IPS-20b (cell line): ENCODE results near the gene SRCIN1.
"Not testable (repeated sequence)": the region's sequence is repeated elsewhere in the genome, so short reads cannot be mapped to it uniquely, and the experiment has no call there.

Experiments
- H3K27ac ChIP-seq: one replicate; pipeline ENCODE4 v1.5.1; 2013; ENCODE audit warnings: low read length
- H3K27me3 ChIP-seq: 2 replicates; pipeline ENCODE4 v1.6.1; 2013; ENCODE audit warnings: mild to moderate bottlenecking, low read length, inconsistent platforms; ENCODE audit not compliant: insufficient read depth
- H3K36me3 ChIP-seq: 2 replicates; pipeline ENCODE4 v1.6.1; 2013; ENCODE audit warnings: low read depth, mild to moderate bottlenecking, inconsistent platforms, low read length, moderate library complexity; ENCODE audit not compliant: insufficient read depth
- H3K4me1 ChIP-seq: 2 replicates; pipeline ENCODE4 v1.6.1; 2013; ENCODE audit warnings: mild to moderate bottlenecking, control low read depth, inconsistent platforms, low read length, moderate library complexity; ENCODE audit not compliant: insufficient read depth
- H3K4me3 ChIP-seq: 2 replicates; pipeline ENCODE4 v1.5.1; 2013; ENCODE audit warnings: mild to moderate bottlenecking, low read length, inconsistent platforms
- H3K9ac ChIP-seq: 2 replicates; pipeline ENCODE4 v1.6.1; 2013; ENCODE audit warnings: low read depth, mild to moderate bottlenecking, inconsistent platforms, low read length, moderate library complexity
- H3K9me3 ChIP-seq: 2 replicates; pipeline ENCODE4 v1.6.1; 2013; ENCODE audit warnings: mild to moderate bottlenecking, low read depth, low read length, inconsistent platforms; ENCODE audit not compliant: insufficient read depth

SRCIN1 gene

GRCh38 chr17:38626606-38627226 lies 21.0 kb upstream of the SRCIN1 start:
- H3K4me1 ChIP-seq, H3K27ac ChIP-seq, H3K36me3 ChIP-seq, H3K27me3 ChIP-seq, H3K9ac ChIP-seq, H3K4me3 ChIP-seq, H3K9me3 ChIP-seq: not testable (repeated sequence)

GRCh38 chr17:38625482-38625881 lies 19.7 kb upstream of the SRCIN1 start:
- no peak overlapping the region for H3K9ac ChIP-seq
- no peak overlapping the region for H3K27ac ChIP-seq
- H3K9me3 ChIP-seq = no peaks in the 10 kb centered on the region
- H3K4me1 ChIP-seq = no peaks in the 10 kb centered on the region
- no peaks in the 10 kb centered on the region for H3K36me3 ChIP-seq
- no peak overlapping the region for H3K4me3 ChIP-seq
- H3K27me3 ChIP-seq = no peaks in the 10 kb centered on the region

GRCh38 chr17:38624782-38625355 lies 19.1 kb upstream of the SRCIN1 start:
- H3K36me3 ChIP-seq, H3K9me3 ChIP-seq, H3K4me3 ChIP-seq, H3K9ac ChIP-seq, H3K4me1 ChIP-seq, H3K27ac ChIP-seq, H3K27me3 ChIP-seq: not testable (repeated sequence)

GRCh38 chr17:38621538-38621937 lies 15.8 kb upstream of the SRCIN1 start:
- Histone ChIP-seq H3K9ac (no peak overlapping the region), H3K27me3 (no peaks in the 10 kb centered on the region; the same call in 1 of the 2 replicates), H3K9me3 (no peaks in the 10 kb centered on the region), H3K4me3 (no peak overlapping the region), H3K4me1 (peaks cover 7% of the 10 kb centered on the region; the same call in 1 of the 2 replicates), H3K36me3 (no peaks in the 10 kb centered on the region), H3K27ac (no peak overlapping the region)

- no peak overlapping the region for H3K4me3 ChIP-seq
- H3K36me3 ChIP-seq = no peaks in the 10 kb centered on the region
- H3K9me3 ChIP-seq = no peaks in the 10 kb centered on the region
- H3K9ac ChIP-seq = no peak overlapping the region
- peaks cover 7% of the 10 kb centered on the region; the same call in 1 of the 2 replicates for H3K4me1 ChIP-seq
- H3K27ac ChIP-seq = no peak overlapping the region
- no peaks in the 10 kb centered on the region; the same call in 1 of the 2 replicates for H3K27me3 ChIP-seq
These were observed 15.0 kb upstream of the SRCIN1 start for GRCh38 chr17:38620551-38621277.

GRCh38 chr17:38619937-38620550 lies 14.3 kb upstream of the SRCIN1 start:
- no peaks in the 10 kb centered on the region for H3K36me3 ChIP-seq
- no peak overlapping the region for H3K9ac ChIP-seq
- no peaks in the 10 kb centered on the region for H3K9me3 ChIP-seq
- H3K4me3 ChIP-seq = no peak overlapping the region
- no peak overlapping the region for H3K27ac ChIP-seq
- H3K4me1 ChIP-seq = peaks cover 7% of the 10 kb centered on the region; the same call in 1 of the 2 replicates
- no peaks in the 10 kb centered on the region; the same call in 1 of the 2 replicates for H3K27me3 ChIP-seq

GRCh38 chr17:38619451-38619795 lies 13.7 kb upstream of the SRCIN1 start:
- H3K27me3 ChIP-seq = no peaks in the 10 kb centered on the region; the same call in 1 of the 2 replicates
- peaks cover 7% of the 10 kb centered on the region; the same call in 1 of the 2 replicates for H3K4me1 ChIP-seq
- no peaks in the 10 kb centered on the region for H3K9me3 ChIP-seq
- H3K27ac ChIP-seq = no peak overlapping the region
- H3K9ac ChIP-seq = no peak overlapping the region
- no peaks in the 10 kb centered on the region for H3K36me3 ChIP-seq
- no peak overlapping the region for H3K4me3 ChIP-seq

- H3K4me1 ChIP-seq = peaks cover 11% of the 10 kb centered on the region
- no peak overlapping the region for H3K9ac ChIP-seq
These were observed 12.4 kb upstream of the SRCIN1 start for GRCh38 chr17:38617967-38618760.

GRCh38 chr17:38617074-38617860 lies 11.5 kb upstream of the SRCIN1 start:
- H3K36me3 ChIP-seq = no peaks in the 10 kb centered on the region
- no peak overlapping the region for H3K27ac ChIP-seq
- H3K4me1 ChIP-seq = peaks cover 11% of the 10 kb centered on the region
- no peak overlapping the region for H3K9ac ChIP-seq
- no peaks in the 10 kb centered on the region for H3K9me3 ChIP-seq
- no peak overlapping the region for H3K4me3 ChIP-seq
- H3K27me3 ChIP-seq = no peaks in the 10 kb centered on the region; the same call in 1 of the 2 replicates

More at GRCh38 chr17:38617967-38618760, 12.4 kb upstream of the SRCIN1 start:
- Histone ChIP-seq H3K27me3 (no peaks in the 10 kb centered on the region; the same call in 1 of the 2 replicates), H3K27ac (no peak overlapping the region), H3K4me3 (no peak overlapping the region), H3K9me3 (no peaks in the 10 kb centered on the region), H3K36me3 (no peaks in the 10 kb centered on the region)

GRCh38 chr17:38616361-38616760 lies 10.6 kb upstream of the SRCIN1 start:
- Histone ChIP-seq H3K27ac (no peak overlapping the region), H3K4me1 (peaks cover 11% of the 10 kb centered on the region), H3K4me3 (no peak overlapping the region), H3K9me3 (peaks cover 4% of the 10 kb centered on the region; the same call in 1 of the 2 replicates), H3K36me3 (no peaks in the 10 kb centered on the region), H3K27me3 (no peaks in the 10 kb centered on the region; the same call in 1 of the 2 replicates), H3K9ac (no peak overlapping the region)
